Measurements from ENCODE around the gene TRIM28. TPM values are rescaled to one million over a fixed set of nuclear protein-coding genes. Genes with fewer than 3 reads are reported as not detected.

Gene TRIM28
- total RNA-seq, 1 experiment from 2014 or later: 542 TPM

DNA sequence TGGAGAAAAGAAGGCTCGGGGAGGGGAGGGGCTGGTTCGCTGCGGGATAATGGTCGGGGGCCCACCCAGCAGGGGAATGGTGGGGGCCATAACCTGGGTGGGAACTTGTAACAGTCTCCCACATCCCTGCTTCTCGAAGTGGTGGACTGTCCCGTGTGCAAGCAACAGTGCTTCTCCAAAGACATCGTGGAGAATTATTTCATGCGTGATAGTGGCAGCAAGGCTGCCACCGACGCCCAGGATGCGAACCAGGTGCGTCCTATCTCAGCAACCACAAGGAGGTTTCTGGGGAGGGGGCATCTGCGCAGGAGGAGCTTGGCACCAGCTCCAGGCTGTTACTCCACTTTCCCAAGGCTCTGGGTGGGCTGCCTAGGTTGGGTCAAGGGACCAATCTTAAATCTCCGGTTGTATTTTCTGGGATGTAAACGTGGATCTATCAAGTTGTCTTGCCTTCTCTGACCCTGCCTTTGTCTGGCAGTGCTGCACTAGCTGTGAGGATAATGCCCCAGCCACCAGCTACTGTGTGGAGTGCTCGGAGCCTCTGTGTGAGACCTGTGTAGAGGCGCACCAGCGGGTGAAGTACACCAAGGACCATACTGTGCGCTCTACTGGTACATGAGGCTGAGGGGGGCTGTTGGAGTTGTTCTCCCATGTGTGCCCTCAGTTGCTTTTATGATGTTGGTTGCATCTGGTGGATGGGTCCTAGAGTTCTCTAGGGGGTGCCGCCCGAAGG lies 1.6 kb downstream of the TRIM28 start:
- no peak for DNase-seq (ENCODE audit: low read depth)
- in situ Hi-C loops (cut with HindIII; ENCODE audit: low pct_unique_long_range_greater_than_20kb, low sequenced_read_pairs): no loop called here

- in situ Hi-C loops (cut with HindIII; ENCODE audit: low pct_unique_long_range_greater_than_20kb, low sequenced_read_pairs): no loop called here
Measured at GRCh38 chr19:58546019-58546530, 2.2 kb downstream of the TRIM28 start.

DNA sequence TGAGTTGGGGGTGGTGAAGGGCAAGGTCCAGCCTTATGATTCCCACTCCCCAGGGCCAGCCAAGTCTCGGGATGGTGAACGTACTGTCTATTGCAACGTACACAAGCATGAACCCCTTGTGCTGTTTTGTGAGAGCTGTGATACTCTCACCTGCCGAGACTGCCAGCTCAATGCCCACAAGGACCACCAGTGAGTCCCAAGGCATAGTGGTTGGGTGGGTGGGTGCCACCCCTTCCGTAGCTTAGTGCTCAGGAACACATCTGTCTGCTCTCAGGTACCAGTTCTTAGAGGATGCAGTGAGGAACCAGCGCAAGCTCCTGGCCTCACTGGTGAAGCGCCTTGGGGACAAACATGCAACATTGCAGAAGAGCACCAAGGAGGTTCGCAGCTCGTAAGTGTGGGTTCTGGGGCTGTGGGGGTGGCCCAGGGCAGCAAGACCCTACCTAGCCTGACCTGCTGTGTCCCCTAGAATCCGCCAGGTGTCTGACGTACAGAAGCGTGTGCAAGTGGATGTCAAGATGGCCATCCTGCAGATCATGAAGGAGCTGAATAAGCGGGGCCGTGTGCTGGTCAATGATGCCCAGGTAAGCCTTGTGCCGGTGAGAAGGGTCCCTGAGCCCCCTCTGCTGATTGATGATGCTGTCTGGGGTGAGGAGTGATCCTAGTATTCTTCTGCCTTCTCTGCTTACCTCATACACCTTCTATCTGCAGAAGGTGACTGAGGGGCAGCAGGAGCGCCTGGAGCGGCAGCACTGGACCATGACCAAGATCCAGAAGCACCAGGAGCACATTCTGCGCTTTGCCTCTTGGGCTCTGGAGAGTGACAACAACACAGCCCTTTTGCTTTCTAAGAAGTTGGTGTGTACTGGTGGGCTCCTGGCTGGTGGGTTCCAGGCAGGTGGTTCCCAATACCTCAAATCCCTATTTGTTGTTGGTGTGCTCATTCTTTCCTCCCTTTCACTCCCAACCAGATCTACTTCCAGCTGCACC lies 3.8 kb downstream of the TRIM28 start:
- in situ Hi-C loops (cut with HindIII; ENCODE audit: low pct_unique_long_range_greater_than_20kb, low sequenced_read_pairs): no loop called here
- DNase-seq (ENCODE audit: low read depth): no peak

More at GRCh38 chr19:58546019-58546530, 2.2 kb downstream of the TRIM28 start:
- DNase-seq (ENCODE audit: low read depth): no peak

- in situ Hi-C loops (cut with HindIII; ENCODE audit: low pct_unique_long_range_greater_than_20kb, low sequenced_read_pairs): no loop called here
- DNase-seq (ENCODE audit: low read depth): no peak
Measured at GRCh38 chr19:58548859-58549663, 5.2 kb downstream of the TRIM28 start.

GRCh38 chr19:58549664-58550361 lies 5.9 kb downstream of the TRIM28 start:
- in situ Hi-C loops (cut with HindIII; ENCODE audit: low pct_unique_long_range_greater_than_20kb, low sequenced_read_pairs): no loop called here
- DNase-seq (ENCODE audit: low read depth): no peak

DNA sequence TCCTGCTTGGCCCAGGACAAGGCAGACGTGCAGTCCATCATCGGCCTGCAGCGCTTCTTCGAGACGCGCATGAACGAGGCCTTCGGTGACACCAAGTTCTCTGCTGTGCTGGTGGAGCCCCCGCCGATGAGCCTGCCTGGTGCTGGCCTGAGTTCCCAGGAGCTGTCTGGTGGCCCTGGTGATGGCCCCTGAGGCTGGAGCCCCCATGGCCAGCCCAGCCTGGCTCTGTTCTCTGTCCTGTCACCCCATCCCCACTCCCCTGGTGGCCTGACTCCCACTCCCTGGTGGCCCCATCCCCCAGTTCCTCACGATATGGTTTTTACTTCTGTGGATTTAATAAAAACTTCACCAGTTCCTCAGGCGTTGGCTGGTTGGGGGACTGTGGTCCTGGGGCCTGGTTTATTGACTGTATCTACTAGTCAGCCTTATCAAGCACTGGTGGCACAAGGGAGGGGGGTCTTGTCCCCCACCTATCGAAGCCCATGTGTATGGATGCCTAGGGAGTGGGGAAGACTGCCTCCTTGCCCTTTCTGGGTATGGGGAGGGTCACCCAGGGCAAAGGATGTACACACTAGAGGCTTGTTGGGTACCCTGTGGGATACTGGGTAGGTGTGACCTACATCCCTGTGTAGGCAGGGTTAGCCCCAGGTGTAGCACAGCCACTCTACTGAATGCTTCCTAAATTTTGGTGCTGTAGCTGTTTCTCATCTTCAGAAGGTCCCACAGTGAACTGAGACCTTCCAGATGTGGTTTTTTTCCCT lies 6.7 kb downstream of the TRIM28 start:
- in situ Hi-C loops (cut with HindIII; ENCODE audit: low pct_unique_long_range_greater_than_20kb, low sequenced_read_pairs): no loop called here
- no peak for DNase-seq (ENCODE audit: low read depth)

- in situ Hi-C loops (cut with HindIII; ENCODE audit: low pct_unique_long_range_greater_than_20kb, low sequenced_read_pairs): no loop called here
Measured at GRCh38 chr19:58551123-58551497, 7.2 kb downstream of the TRIM28 start.

DNA sequence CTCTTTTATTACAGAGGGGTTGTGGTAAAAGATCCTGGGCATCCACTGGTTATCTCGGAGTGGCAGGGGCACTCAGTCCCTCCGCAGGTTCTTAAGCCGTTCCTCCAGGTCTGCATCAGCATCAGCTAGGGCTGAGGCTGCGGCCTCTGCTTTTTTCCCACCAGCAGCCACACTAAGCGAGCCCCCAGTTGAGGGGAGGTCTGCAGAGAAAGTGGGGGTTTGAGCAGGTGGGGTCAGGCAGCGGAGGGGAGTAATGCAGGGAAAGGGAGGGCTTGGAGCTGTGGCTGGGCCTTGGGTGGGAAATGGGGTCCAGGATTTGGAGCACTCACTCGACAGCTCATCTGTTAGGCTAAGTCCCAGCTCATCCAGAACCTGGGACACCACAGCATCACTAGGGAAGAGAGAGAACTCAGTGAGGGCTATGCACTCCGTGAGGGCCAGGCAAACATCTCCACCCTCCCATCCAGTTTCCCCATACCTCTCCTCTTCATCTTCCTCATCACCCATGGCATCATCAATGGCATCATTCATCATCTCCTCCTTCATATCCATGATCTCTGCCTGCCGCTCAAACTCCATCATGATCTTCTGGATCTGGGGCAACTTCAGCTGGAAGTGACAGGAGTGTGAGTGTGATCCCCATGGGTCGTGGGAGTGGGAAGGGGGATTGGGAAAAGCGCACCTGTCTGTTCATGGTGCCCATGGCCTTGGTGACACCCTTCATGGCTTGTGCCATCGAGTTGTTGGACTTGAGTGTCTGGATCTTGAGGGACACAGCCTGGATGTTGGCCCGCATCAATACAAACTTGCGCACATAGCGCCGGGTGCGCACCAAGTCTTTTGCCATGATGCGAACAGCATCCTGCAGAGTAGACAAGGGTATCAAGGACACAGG lies 8.0 kb downstream of the TRIM28 start:
- no peak for DNase-seq (ENCODE audit: low read depth)
- in situ Hi-C loops (cut with HindIII; ENCODE audit: low pct_unique_long_range_greater_than_20kb, low sequenced_read_pairs): no loop called here

More at GRCh38 chr19:58551123-58551497, 7.2 kb downstream of the TRIM28 start:
- DNase-seq (ENCODE audit: low read depth): no peak

GRCh38 chr19:58552655-58553054 lies 8.8 kb downstream of the TRIM28 start:
- in situ Hi-C loops (cut with HindIII; ENCODE audit: low pct_unique_long_range_greater_than_20kb, low sequenced_read_pairs): no loop called here
- DNase-seq (ENCODE audit: low read depth): no peak

DNA sequence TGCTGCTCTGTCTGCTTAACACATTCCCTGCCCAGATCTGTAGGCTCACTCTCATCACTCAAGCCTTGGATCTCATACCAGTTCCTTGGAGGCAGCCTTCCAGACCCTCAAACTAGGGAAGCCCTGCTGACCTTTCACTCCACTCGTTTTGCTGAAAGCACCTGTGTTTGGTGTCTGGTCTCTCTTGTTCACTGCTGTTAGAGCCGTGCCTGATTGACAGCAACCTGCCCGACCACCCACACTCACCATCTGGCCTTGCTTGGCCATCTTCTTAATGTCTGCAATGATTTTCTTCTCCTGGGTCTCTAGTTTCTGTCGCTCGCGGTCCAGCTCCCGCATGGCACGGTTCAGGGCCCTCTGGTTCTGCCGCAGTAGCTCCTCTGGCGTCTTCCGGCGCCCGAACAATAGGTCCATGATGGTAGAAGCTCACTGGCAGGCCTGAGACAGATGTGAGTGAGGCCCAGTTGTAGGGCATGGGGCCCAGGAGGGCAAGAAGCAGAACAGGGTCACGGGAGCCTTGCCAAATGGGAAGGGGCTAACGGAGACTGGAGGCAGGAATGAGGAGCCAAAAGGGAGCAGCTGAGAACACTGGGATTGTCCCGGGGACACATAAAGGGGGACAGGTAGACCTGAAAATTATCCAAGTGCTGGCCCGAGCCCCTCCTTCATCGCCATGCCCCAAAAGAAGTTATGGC lies 10.1 kb downstream of the TRIM28 start:
- DNase-seq (ENCODE audit: low read depth): no peak
- in situ Hi-C loops (cut with HindIII; ENCODE audit: low pct_unique_long_range_greater_than_20kb, low sequenced_read_pairs): no loop called here

GRCh38 chr19:58554494-58555368 lies 10.9 kb downstream of the TRIM28 start, which contains the start of gene CHMP2A:
CHMP2A (minus strand) TSS chr19:58555105; CDS start chr19:58554212, 893 bp downstream.
- in situ Hi-C loops (cut with HindIII; ENCODE audit: low pct_unique_long_range_greater_than_20kb, low sequenced_read_pairs): no loop called here

GRCh38 chr19:58555369-58555885 lies 11.6 kb downstream of the TRIM28 start:
- in situ Hi-C loops (cut with HindIII; ENCODE audit: low pct_unique_long_range_greater_than_20kb, low sequenced_read_pairs): no loop called here
- no peak for DNase-seq (ENCODE audit: low read depth)

More at GRCh38 chr19:58554494-58555368, 10.9 kb downstream of the TRIM28 start, which contains the start of gene CHMP2A:
- peak; percentile 95 for DNase-seq (ENCODE audit: low read depth)

GRCh38 chr19:58555920-58556621 lies 12.2 kb downstream of the TRIM28 start:
- no peak for DNase-seq (ENCODE audit: low read depth)
- in situ Hi-C loops (cut with HindIII; ENCODE audit: low pct_unique_long_range_greater_than_20kb, low sequenced_read_pairs): no loop called here

All from Caki2 (cell line).